Dermis microvascular lymphatic vessel endothelial cell (primary cell): ENCODE results near the gene SNRNP70. TPM values are rescaled to one million over a fixed set of nuclear protein-coding genes. Genes with fewer than 3 reads are reported as not detected.
"Not testable (repeated sequence)": the region's sequence is repeated elsewhere in the genome, so short reads cannot be mapped to it uniquely, and the experiment has no call there.

Source experiments
- DNase-seq, 2 donors: peaks; one replicate each; pipeline versions ENCODE4 v3.0.0 to v3.0.0-alpha.2; 2010; ENCODE audit warnings: low read depth in 2 of 2
- total RNA-seq: library from RNA; depleted of rRNA; stranded (reverse); fragments of >200 nt; gene quantifications from 2 replicates; pipeline ENCODE4 v1.2.1, GENCODE V29; 2014

Gene SNRNP70, protein sequence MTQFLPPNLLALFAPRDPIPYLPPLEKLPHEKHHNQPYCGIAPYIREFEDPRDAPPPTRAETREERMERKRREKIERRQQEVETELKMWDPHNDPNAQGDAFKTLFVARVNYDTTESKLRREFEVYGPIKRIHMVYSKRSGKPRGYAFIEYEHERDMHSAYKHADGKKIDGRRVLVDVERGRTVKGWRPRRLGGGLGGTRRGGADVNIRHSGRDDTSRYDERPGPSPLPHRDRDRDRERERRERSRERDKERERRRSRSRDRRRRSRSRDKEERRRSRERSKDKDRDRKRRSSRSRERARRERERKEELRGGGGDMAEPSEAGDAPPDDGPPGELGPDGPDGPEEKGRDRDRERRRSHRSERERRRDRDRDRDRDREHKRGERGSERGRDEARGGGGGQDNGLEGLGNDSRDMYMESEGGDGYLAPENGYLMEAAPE
- 150 and 160 TPM in 2 replicates for total RNA-seq

DNA sequence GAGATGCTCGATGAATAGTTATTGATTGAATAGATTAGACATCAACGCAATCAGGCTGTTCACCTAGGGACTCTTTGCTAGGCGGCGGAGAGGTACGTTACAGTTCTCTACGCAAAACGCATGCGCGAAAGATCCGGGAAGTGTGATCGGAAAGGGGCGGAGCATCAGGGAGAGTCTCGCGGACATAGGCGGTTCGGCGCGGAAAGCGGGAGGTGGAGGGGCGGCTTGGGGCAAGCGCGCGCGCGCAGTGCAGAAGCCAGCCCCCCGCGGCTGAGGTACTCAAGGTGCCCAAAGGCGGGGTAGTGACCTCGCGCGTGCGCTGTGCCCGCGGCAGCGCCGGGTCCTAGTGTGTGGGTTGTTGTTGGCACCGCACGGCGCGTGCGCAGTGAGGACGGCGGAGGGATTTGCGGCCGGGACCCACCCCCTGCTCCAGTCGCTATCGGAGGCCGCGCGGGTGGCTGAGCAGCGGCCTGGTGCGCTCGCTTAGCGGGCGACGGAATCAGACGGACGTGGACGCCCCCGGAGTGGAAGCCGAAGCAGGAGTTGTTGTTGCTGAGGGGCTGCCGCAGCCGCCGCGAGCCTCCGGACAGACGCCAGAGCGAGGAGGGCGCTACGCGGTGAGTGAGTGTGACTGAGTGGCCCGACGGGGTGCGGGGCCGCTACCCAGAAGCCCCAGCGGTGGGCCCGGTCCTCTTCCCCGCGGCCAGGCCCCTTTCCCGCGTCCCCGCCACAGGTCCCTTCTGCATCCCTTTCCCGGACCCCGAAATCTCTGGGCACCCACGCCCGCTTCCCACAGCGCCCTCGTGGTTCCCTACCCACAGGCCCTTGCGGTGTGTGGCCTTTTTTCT lies at the start of gene SNRNP70:
TSS of gene SNRNP70 (plus strand) at position 432 of the 848 bp plus-strand sequence. CDS start 964 bp downstream, outside the sequence.
- peak; percentile 99 to 100 for DNase-seq

DNA sequence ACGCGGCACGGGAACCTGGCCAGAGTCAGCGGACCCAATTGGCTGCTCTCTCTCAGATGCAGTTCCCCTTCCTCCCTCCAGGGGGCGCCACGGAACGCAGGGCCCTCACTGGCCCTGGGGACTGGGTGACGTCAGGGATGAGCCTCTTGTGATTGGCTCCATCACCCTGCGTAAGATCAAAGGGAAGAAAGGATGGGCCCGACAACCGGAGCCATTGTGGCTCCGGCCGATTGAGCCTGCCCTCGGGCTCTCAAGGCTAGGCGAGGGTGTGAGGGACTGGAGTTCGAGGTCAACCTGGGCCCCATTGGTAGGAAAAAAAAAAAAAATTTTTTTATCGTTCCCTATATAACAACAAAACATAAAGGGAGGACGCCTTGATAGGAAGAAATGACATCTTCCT lies 48.4 kb upstream of the SNRNP70 start, which contains the start of gene CGB1:
TSS of gene CGB1 (minus strand) at position 81 of the 400 bp plus-strand sequence. CDS start 184 bp downstream, outside the sequence.
- not testable (repeated sequence) for DNase-seq

DNA sequence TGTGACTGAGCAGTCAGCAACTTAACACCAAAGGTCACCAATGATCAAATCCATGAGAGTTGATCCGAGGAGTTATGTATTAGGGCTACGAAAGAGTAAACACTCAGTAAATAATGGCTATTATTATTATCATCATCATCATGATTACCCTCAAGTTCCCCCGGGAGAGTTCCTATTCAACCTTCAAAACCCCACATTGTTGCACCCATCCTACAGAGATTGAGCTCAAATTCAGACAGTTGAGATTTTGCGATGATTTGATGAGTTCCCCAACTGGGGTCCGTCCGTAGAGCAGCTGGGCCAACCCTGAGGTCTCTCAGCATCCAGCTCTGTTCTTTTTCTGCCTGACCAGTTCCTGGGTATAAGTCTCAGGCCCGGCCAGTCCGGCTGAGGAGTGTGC lies 47.1 kb upstream of the SNRNP70 start:
- not testable (repeated sequence) for DNase-seq

DNA sequence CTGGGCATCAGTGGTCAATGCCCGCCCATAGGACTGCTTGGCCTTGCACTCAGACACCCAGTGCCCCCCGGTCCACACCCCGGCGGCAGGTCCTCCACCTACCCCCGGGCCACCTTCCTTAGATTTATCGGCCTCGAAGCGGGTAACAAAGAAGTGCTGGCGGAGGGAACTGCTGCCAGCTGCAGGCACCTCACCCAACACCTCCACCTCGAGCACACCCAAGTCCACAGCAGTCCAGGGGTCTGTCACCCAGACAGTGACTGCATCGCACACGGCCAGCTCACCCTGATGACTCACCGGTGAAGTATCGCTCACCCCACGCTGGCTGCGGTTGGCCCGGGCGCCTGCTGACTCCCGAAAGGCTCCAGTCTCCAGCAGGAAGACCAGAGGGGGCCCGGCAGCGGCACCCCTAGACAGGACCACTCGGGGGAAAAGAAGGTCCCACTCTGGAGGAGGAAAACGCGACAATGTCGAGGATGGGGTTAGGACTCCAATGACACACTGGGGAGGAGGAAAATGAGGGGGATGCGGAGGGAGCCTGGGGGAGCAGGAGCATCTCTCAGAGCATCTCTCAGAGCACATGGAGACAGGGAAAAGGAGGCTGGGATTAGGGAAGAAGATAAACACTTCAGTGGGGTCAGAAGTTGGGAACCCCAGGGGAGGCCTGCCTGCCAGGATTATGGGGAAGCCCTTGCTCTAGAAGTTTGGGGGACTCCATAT lies 46.5 kb upstream of the SNRNP70 start:
- not testable (repeated sequence) for DNase-seq

DNA sequence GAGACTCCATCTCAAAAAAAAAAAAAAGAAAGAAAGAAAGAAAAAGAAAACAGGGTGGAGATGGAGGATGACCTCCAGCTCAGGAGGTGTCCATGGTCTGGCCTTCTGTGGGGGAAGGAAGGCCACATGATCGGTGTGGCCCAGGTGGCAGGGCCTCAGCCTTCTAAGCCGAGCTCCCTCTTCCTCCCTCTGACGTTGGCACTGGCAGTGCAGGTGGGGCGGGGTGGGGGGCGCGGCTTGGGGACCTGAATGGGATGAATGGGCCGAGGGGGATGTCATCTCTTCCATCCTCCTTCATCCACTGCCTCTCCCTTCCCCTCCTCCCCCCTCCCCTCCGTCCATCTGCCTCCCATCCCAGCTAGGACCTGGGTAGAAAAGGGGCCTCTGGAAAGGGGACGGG lies 45.5 kb upstream of the SNRNP70 start:
- not testable (repeated sequence) for DNase-seq

DNA sequence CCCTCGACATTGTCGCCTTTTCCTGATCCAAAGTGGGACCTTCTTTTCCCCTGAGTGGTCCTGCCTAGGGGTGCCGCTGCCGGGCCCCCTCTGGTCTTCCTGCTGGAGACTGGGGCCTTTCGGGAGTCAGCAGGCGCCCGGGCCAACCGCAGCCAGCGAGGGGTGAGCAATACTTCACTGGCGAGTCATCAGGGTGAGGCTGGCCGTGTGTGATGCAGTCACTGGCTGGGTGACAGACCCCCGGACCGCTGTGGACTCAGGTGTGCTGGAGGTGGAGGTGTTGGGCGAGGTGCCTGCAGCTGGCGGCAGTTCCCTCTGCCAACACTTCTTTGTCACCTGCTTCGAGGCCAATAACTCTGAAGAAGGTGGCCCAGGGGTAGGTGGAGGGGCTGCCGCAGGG lies 43.1 kb upstream of the SNRNP70 start:
- DNase-seq: no peak

DNA sequence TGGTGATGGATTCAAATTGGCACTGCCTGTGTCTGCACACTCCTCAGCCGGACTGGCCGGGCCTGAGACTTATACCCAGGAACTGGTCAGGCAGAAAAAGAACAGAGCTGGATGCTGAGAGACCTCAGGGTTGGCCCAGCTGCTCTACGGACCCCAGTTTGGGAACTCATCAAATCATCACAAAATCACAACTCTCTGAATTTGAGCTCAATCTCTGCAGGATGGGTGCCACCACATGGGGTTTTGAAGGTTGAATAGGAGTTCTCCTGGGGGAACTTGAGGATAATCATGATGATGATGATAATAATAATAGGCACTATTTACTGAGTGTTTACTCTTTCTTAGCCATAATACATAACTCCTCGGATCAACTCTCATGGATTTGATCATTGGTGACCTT lies 42.6 kb upstream of the SNRNP70 start:
- DNase-seq: not testable (repeated sequence)

DNA sequence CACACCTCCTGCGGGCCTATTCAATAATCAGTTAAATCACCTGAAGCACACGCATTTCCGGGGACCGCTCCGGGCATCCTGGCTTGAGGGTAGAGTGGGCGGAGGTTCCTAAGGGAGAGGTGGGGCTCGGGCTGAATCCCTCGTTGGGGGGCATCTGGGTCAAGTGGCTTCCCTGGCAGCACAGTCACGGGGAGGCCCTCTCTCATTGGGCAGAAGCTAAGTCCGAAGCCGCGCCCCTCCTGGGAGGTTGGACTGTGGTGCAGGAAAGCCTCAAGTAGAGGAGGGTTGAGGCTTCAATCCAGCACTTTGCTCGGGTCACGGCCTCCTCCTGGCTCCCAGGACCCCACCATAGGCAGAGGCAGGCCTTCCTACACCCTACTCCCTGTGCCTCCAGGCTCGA lies 41.7 kb upstream of the SNRNP70 start, which contains the start of gene CGB5:
TSS of gene CGB5 (plus strand) at position 301 of the 400 bp plus-strand sequence. CDS start 362 bp downstream, outside the sequence.
- not testable (repeated sequence) for DNase-seq

DNA sequence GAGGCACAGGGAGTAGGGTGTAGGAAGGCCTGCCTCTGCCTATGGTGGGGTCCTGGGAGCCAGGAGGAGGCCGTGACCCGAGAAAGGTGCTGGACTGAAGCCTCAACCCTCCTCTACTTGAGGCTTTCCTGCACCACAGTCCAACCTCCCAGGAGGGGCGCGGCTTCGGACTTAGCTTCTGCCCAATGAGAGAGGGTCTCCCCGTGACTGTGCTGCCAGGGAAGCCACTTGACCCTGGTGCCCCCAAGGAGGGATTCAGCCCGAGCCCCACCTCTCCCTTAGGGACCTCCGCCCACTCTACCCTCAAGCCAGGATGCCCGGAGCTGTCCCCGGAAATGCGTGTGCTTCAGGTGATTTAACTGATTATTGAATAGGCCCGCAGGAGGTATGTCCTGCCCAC lies 36.2 kb upstream of the SNRNP70 start, which contains the start of gene CGB8:
TSS of gene CGB8 (minus strand) at position 101 of the 400 bp plus-strand sequence. CDS start 372 bp downstream, outside the sequence.
- DNase-seq: not testable (repeated sequence)

DNA sequence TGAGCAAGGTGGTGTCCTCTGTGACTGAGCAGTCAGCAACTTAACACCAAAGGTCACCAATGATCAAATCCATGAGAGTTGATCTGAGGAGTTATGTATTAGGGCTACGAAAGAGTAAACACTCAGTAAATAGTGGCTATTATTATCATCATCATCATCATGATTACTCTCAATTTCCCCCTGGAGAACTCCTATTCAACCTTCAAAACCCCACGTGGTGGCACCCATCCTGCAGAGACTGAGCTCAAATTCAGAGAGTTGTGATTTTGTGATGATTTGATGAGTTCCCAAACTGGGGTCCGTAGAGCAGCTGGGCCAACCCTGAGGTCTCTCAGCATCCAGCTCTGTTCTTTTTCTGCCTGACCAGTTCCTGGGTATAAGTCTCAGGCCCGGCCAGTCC lies 35.4 kb upstream of the SNRNP70 start:
- DNase-seq: not testable (repeated sequence)

DNA sequence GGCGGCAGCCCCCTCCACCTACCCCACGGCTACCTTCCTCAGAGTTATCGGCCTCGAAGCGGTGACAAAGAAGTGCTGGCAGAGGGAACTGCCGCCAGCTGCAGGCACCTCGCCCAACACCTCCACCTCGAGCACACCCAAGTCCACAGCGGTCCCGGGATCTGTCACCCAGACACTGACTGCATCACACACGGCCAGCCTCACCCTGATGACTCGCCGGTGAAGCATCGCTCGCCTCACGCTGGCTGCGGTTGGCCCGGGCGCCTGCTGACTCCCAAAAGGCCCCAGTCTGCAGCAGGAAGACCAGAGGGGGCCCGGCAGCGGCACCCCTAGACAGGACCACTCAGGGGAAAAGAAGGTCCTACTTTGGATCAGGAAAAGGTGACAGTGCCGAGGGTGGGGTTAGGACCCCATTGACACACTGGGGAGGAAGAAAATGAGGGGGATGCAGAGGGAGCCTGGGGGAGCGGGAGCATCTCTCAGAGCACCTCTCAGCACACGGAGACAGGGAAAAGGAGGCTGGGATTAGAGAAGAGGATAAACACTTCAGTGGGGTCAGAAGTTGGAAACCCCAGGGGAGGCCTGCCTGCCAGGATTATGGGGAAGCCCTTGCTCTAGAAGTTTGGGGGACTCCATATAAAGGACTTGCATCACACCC lies 34.7 kb upstream of the SNRNP70 start:
- not testable (repeated sequence) for DNase-seq

DNA sequence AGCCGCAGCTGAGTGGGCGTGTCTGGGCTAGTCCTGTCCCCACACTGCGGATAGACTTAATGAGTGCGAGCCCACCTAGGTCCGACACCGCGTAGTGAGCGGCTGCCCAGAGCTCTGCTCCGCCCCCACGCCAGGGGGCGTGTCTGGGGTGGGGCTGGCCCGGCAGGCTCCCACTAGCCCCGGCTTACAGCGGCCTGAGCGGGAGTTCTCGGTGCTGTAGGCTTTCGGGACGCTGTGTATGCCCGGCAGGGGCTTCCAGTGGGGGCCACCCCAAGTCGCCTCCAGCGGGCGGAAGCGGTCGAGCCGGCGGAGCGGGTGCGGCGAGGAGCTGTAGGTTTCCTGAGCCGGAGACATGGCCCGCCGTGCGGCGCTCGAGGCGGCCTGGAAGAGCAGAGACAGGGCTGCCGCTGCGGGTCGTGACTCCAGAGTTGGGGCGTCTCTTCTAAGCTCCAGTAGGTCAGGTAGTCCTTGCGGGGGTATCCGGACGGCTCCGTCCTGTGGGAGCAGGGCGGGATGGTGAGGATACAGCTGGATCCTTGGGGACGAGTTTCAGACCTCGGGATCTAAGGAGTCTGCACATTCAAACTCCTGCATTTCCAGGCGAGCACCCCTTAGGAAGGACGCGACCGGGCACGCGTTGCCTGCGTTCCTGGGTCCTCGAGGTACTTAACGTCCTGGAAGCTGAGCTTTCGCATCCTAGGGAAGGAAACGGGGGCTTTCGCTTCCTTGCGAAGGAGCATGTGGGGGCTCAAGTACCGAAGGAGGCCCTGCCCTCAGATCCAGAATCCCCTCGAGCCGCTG lies 28.9 kb upstream of the SNRNP70 start:
- DNase-seq: peak in 1 of 2 donors; percentile 56

DNA sequence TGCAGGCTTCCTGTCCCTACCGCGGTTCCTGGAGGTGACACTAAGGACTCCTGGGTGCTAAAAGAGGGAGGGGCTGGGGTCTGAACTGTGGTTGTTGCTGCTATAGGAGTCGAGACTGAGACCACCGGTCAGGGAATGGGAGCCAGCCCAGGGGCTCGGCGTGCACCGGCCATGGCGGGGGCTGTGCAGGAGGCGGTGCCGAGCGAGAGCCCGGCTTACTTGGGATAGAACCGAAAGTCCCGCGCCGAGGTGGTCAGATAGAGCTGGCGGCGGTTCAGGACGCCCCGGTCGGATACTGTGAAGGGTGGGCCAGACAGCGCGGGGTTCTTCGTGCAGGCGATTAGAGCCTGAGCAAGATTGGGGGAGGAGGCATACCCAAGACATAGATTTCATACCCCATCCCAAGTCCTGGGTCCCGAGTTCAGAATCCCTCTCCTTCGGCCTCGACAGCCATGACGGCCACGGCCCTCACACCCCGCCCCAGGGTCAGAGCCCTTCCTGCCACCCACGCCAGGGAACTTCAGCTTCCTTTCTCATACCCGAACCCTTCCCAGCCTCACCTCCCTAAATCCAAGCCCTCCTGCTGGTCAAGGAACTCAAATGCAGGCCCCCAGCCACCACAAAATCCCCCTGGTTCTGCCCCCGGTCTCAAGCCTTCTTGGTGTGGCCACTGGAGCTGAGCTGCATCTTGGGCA lies 28.2 kb upstream of the SNRNP70 start:
- not testable (repeated sequence) for DNase-seq

DNA sequence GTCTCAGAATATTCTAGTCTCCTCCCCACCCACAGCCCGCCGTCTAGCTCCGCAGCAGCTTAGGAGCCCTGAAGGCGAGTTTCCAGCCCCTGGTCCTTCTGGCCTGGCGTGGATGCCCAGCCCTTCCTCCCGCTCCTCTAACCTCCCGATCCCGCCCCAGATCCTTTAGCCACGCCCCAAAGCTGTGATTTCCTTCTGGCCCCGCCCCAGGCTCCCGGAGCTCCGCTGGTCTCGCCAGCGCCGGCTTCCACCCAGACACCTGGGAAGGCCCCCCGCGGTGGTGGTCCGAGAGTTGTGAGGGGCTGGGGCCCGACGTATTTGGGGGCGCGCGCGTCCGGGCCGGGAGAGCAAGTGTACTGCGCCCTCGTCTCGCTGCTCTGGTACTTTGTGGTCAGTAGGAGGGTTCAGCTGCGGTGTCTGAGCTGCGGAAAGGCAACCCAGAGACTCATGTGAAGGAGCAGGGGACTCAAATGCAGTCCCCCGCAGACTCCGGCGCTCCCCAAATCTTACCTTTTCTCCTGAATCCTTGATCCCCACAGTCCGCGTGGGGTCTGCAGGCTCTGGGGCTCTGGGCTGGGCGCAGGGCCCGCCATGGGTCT lies 27.5 kb upstream of the SNRNP70 start, which contains the start of gene CGB7:
TSS of gene CGB7 (minus strand) at position 114 of the 599 bp plus-strand sequence. CDS start 2,374 bp downstream, outside the sequence.
- peak in 1 of 2 donors; percentile 43 for DNase-seq

DNA sequence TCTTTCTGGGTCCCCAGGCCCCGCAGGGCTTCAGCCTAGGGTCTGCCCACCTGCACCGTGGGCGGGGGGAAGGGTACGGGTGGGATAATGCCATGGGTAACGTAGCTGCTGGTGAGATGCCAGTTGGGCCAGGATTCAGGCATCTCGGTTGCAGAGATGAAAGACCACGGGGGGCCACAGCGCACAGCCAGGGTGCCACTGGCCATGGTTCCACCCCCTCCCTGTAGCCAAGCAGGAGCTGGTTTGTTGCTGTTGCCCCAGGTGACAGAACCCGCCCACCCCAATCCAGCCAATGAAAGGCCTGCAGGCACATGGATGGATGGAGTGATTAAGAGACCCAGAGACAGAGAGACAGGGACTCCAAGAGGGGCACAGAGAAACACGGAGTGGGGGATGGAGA lies 26.7 kb upstream of the SNRNP70 start:
- no peak for DNase-seq

DNA sequence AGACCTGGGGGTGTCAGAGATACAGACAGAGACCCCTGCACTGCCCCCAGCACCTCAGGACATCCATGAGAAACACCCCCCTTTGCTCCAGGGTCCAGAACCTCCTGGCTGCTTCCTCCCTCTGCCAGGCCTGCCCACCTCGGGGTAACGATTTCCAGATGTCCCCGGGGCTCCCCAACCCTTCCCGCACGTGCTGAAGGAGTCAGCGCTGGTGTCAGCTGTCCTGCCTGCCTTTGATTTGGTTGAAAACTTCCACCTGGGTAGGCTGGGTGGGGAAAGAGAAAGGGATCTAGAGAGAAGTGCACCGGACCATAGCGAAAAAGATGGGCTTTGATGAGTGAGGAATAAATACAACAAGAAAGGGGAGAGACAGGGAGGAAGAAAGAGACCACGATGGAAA lies 26.2 kb upstream of the SNRNP70 start:
- no peak for DNase-seq

DNA sequence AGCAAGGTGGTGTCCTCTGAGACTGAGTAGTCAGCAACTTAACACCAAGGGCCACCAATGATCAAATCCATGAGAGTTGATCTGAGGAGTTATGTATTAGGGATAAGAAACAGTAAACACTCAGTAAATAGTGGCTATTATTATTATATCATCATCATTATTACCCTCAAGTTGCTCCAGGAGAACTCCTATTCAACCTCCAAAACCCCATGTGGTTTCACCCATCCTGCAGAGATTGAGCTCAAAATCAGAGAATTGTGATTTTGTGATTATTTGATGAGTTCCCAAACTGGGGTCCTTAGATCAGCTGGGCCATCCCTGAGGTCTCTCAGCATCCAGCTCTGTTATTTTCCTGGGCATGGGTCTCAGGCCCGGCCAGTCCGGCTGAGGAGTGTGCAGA lies 24.3 kb upstream of the SNRNP70 start:
- DNase-seq: no peak

DNA sequence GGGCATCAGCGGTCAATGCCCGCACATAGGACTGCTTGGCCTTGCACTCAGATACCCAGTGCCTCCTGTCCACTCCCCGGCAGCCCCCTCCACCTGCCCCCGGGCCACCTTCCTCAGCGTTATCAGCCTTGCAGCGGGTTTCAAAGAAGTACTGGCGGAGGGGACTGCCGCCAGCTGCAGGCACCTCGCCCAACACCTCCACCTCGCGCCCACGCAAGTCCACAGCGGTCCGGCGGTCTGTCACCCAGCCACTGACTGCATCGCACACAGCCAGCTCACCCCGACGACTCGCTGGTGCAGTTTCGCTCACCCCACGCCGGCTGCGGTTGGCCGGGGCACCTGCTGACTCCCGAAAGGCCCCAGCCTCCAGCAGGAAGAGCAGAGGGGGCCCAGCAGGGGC lies 23.8 kb upstream of the SNRNP70 start:
- DNase-seq: no peak
